IMR-90 (cell line): ENCODE results near the gene PAM. TPM values are rescaled to one million over a fixed set of nuclear protein-coding genes. Genes with fewer than 3 reads are reported as not detected.

Experiments
- ATAC-seq: fragments of 200-7000 bp; cut with Tn5 transposase; 2 replicates; pipeline ENCODE4 v1.9.1; 2020; ENCODE audit warnings: low read depth, mild to moderate bottlenecking, moderate library complexity
- BruUV-seq: library from RNA; stranded (reverse); fragments of 400-500 nt; replicated peaks from 2 replicates; lab custom pipeline; 2021; lab: Mats Ljungman, UMichigan
- CTCF ChIA-PET: fragments of 300-600 bp; formaldehyde crosslinking; extraction: SDS; loops from one replicate; lab custom pipeline; 2021; ENCODE audit warnings: antibody characterized with exemption; lab: Yijun Ruan, JAX
- POLR2A ChIA-PET: fragments of 300-600 bp; sonication (Branson Sonifier 250); formaldehyde crosslinking; loops from one replicate; lab custom pipeline; 2022; ENCODE audit warnings: antibody characterized with exemption; ENCODE audit not compliant: unreplicated experiment; lab: Charles Lee
- DNase-seq: peaks from one replicate; pipeline ENCODE4 v3.0.0; 2013
- H2AFZ ChIP-seq: replicated peaks from 2 replicates; pipeline ENCODE3; 2013; ENCODE audit warnings: low read length, mild to moderate bottlenecking; ENCODE audit not compliant: poor library complexity
- H2AK5ac ChIP-seq: 2 replicates; pipeline ENCODE4 v1.6.1; 2013; ENCODE audit warnings: low read depth, low read length, inconsistent platforms
- H2AK9ac ChIP-seq: replicated peaks from 2 replicates; pipeline ENCODE3; 2013; ENCODE audit warnings: mild to moderate bottlenecking, low read depth, low read length, moderate library complexity; ENCODE audit not compliant: poor library complexity
- H2BK120ac ChIP-seq: 2 replicates; pipeline ENCODE4 v1.6.1; 2013; ENCODE audit warnings: low read depth, low read length, inconsistent platforms
- H2BK15ac ChIP-seq: 3 replicates; pipeline ENCODE4 v1.6.1; 2013; ENCODE audit warnings: low read depth, low read length, inconsistent platforms
- H2BK20ac ChIP-seq: 2 replicates; pipeline ENCODE4 v1.6.1; 2013; ENCODE audit warnings: low read depth, mild to moderate bottlenecking, inconsistent platforms, low read length, moderate library complexity
- H2BK5ac ChIP-seq: 2 replicates; pipeline ENCODE4 v1.6.1; 2013; ENCODE audit warnings: mild to moderate bottlenecking, low read depth, low read length, inconsistent platforms; ENCODE audit not compliant: poor library complexity, severe bottlenecking
- H3K14ac ChIP-seq: replicated peaks from 2 replicates; pipeline ENCODE4 v1.6.1; 2013; ENCODE audit warnings: low read depth, low read length, inconsistent platforms
- H3K18ac ChIP-seq: 2 replicates; pipeline ENCODE4 v1.6.1; 2013; ENCODE audit warnings: low read depth, low read length, control low read depth
- H3K23ac ChIP-seq: 2 replicates; pipeline ENCODE4 v1.6.1; 2013; ENCODE audit warnings: low read depth, low read length, inconsistent platforms
- H3K27ac ChIP-seq: 2 replicates; pipeline ENCODE4 v1.5.1; 2013; ENCODE audit warnings: mild to moderate bottlenecking, control low read depth, low read length; ENCODE audit not compliant: insufficient read depth
- H3K27me3 ChIP-seq: 2 replicates; pipeline ENCODE4 v1.6.1; 2013; ENCODE audit warnings: low read length; ENCODE audit not compliant: control insufficient read depth, insufficient read depth
- H3K36me3 ChIP-seq: 2 replicates; pipeline ENCODE4 v1.6.1; 2013; ENCODE audit warnings: low read length, mixed read lengths; ENCODE audit not compliant: control insufficient read depth, insufficient read depth
- H3K4ac ChIP-seq: 2 replicates; pipeline ENCODE4 v1.6.1; 2013; ENCODE audit warnings: low read depth, low read length, inconsistent platforms
- H3K4me1 ChIP-seq: 2 replicates; pipeline ENCODE4 v1.6.1; 2013; ENCODE audit warnings: low read length, mixed read lengths; ENCODE audit not compliant: control insufficient read depth, insufficient read depth
- H3K4me2 ChIP-seq: 2 replicates; pipeline ENCODE4 v1.6.1; 2013; ENCODE audit warnings: low read depth, mild to moderate bottlenecking, control low read depth, low read length, moderate library complexity
- H3K4me3 ChIP-seq: 2 replicates; pipeline ENCODE4 v1.5.1; 2013; ENCODE audit warnings: low read depth, mild to moderate bottlenecking, control low read depth, low read length, moderate library complexity; ENCODE audit not compliant: insufficient read depth
- H3K56ac ChIP-seq: 2 replicates; pipeline ENCODE4 v1.6.1; 2013; ENCODE audit warnings: low read length, inconsistent platforms; ENCODE audit not compliant: insufficient read depth; ENCODE audit errors: extremely low read depth
- H3K79me1 ChIP-seq, 2 experiments: 2 replicates each; pipeline ENCODE4 v1.6.1; 2013; ENCODE audit warnings: low read length in 2 of 2, inconsistent platforms in 1 of 2, low read depth in 1 of 2
- H3K9ac ChIP-seq: 2 replicates; pipeline ENCODE4 v1.6.1; 2013; ENCODE audit warnings: low read depth, low read length, control low read depth
- H3K9me1 ChIP-seq: 2 replicates; pipeline ENCODE4 v1.6.1; 2013; ENCODE audit warnings: low read length, inconsistent platforms; ENCODE audit not compliant: insufficient read depth
- H3K9me3 ChIP-seq: 2 replicates; pipeline ENCODE4 v1.6.1; 2013; ENCODE audit warnings: low read length; ENCODE audit not compliant: control insufficient read depth, insufficient read depth
- H4K20me1 ChIP-seq: 2 replicates; pipeline ENCODE4 v1.6.1; 2013; ENCODE audit warnings: low read length, inconsistent platforms; ENCODE audit not compliant: insufficient read depth
- H4K5ac ChIP-seq: 2 replicates; pipeline ENCODE4 v1.6.1; 2013; ENCODE audit warnings: mild to moderate bottlenecking, low read depth, low read length, control low read depth
- H4K8ac ChIP-seq, 2 experiments: 2 replicates each; pipeline ENCODE4 v1.6.1; 2013; ENCODE audit warnings: low read depth in 2 of 2, low read length in 2 of 2, control low read depth in 1 of 2, inconsistent platforms in 1 of 2
- H4K91ac ChIP-seq: 2 replicates; pipeline ENCODE4 v1.6.1; 2013; ENCODE audit warnings: low read depth, low read length, inconsistent platforms; ENCODE audit not compliant: insufficient read depth
- RAD21 ChIP-seq: IDR thresholded peaks from 2 replicates; pipeline ENCODE4 v1.6.1; 2012; ENCODE audit warnings: low read length, improper control_type of control experiment
- RFX5 ChIP-seq: IDR thresholded peaks from 2 replicates; pipeline ENCODE4 v1.8.0; 2012; ENCODE audit warnings: low read depth, mild to moderate bottlenecking, low read length, moderate library complexity
- WGBS, 2 experiments: methylation state at CpG; one replicate each; pipeline versions ENCODE4 v1.1.5 to v1.1.7; 2013; ENCODE audit warnings: missing lambda C conversion rate in 2 of 2; ENCODE audit not compliant: insufficient read length in 1 of 2; ENCODE audit errors: extremely low coverage in 2 of 2; 5-methylcytosine and 5-hydroxymethylcytosine counted together
- dilution Hi-C: fragments of 300-500 bp; cut with HindIII; formaldehyde crosslinking; loops from one replicate; pipeline ENCODE4 v1.14.3; 2018; ENCODE audit warnings: low sequenced_read_pairs; ENCODE audit not compliant: unreplicated experiment
- in situ Hi-C: fragments of 300-500 bp; cut with MboI; formaldehyde crosslinking; loops from 3 replicates; pipeline ENCODE4 v1.14.3; 2019; ENCODE audit warnings: low sequenced_read_pairs, inconsistent platforms, mixed read lengths
- intact Hi-C: fragments of 100-400 bp; cut with micrococcal nuclease; formaldehyde crosslinking; loops from 2 replicates; pipeline ENCODE4 v1.10.0; 2022
- polyA plus RNA-seq, 3 experiments: library from polyadenylated mRNA; depleted of rRNA; stranded (reverse); fragments of >200 nt; gene quantifications; 2 replicates each; pipeline ENCODE4 v1.2.3, GENCODE V29; 2012; ENCODE audit warnings: low replicate concordance in 1 of 3
- total RNA-seq: library from RNA; depleted of rRNA; stranded (reverse); fragments of >200 nt; gene quantifications from 2 replicates; pipeline ENCODE4 v1.2.3, GENCODE V29; 2012
- TF ChIP-seq, protein P1 (sequence below): fragments of 150-350 bp; IDR thresholded peaks from 2 replicates; pipeline ENCODE4 v1.6.1; 2016; ENCODE audit warnings: low read depth, mild to moderate bottlenecking, low read length, moderate library complexity, borderline replicate concordance

The PAM gene
- total and polyA plus RNA-seq, 2 of the 4 experiments (the other 2 are of a cell fraction): 115 to 179 TPM

DNA sequence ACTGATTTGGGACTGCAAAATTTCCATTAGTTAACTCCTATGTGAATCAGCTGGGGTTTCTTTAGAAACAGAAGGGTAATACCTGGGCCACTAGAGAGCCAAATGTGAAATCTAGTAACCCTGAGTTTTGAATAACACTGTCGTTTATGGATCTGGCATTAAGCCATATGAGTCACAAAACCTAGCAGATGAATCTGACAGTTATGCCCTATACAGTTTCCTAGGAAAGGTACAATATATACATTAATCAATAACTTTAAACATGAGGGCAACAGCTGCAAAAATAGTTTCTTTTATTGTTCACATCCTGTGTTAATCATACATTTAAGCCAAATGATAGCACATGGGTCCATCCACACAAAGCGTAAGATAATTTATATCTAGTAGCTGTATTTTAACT is 56.9 kb downstream of the PAM start:
- Histone ChIP-seq H3K27ac (no peak overlapping the region), H3K79me1 (peaks cover 15 to 35% of the 10 kb centered on the region in 2 experiments), H2BK5ac (no peak overlapping the region), H3K9ac (no peak overlapping the region), H3K4me2 (no peak overlapping the region), H3K4me1 (no peaks in the 10 kb centered on the region), H3K9me3 (no peaks in the 10 kb centered on the region), H2BK120ac (no peak overlapping the region), H4K20me1 (peaks cover 9% of the 10 kb centered on the region), H3K9me1 (0 out of 2 replicates have a peak, but pooled peaks cover 4% of the 10 kb centered on the region), H3K23ac (no peak overlapping the region), H3K56ac (no peak overlapping the region), H4K91ac (no peak overlapping the region), H2AK9ac (no peak overlapping the region), H4K5ac (no peak overlapping the region), H4K8ac (no peak overlapping the region), H3K18ac (no peak overlapping the region), H3K4ac (no peak overlapping the region), H3K14ac (no peak overlapping the region), H2AFZ (no peak overlapping the region), H3K27me3 (no peaks in the 10 kb centered on the region), H2BK20ac (no peak overlapping the region), H3K36me3 (no peaks in the 10 kb centered on the region), H2AK5ac (no peak overlapping the region), H3K4me3 (no peak overlapping the region), H2BK15ac (no peak overlapping the region)
- TF ChIP-seq RAD21 (no peak), RFX5 (no peak)
- TF ChIP-seq, protein P1, sequence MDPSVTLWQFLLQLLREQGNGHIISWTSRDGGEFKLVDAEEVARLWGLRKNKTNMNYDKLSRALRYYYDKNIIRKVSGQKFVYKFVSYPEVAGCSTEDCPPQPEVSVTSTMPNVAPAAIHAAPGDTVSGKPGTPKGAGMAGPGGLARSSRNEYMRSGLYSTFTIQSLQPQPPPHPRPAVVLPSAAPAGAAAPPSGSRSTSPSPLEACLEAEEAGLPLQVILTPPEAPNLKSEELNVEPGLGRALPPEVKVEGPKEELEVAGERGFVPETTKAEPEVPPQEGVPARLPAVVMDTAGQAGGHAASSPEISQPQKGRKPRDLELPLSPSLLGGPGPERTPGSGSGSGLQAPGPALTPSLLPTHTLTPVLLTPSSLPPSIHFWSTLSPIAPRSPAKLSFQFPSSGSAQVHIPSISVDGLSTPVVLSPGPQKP: no peak
- intact Hi-C loops: no loop called here
- in situ Hi-C loops: no loop called here
- ATAC-seq (no peak; the same call in 1 of the 2 replicates), DNase-seq (peak; percentile 82)
- BruUV-seq: no TSS peak
- ChIA-PET CTCF (no interaction called here), POLR2A (no interaction called here)
- dilution Hi-C loops: no loop called here
- WGBS, 2 experiments: no CpG with 5 or more reads among the region's 2 CpGs
